Measurements from ENCODE around the gene DPP6. TPM values are rescaled to one million over a fixed set of nuclear protein-coding genes. Genes with fewer than 3 reads are reported as not detected.

The DPP6 gene
- total and polyA plus RNA-seq, 9 of the 15 experiments (the other 6 are each of a cell fraction or from before 2014, with no cell fraction given), result not detected

DNA sequence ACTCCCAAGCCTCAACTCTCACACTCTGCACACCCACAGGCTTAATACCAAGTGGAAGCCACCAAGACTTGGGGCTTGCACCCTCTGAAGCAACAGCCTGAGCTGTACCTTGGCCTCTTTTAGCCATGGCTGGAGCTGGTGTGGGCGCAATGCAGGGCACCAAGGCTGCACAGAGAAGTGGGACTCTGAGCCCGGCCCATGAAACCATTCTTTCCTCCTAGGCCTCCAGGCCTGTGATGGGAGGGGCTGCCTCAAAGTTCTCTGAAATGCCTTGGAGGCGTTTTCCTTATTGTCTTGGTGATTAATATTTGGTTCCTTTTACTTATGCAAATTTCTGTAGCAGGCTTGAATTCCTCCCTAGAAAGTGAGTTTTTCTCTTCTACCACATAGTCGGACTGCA, 674.2 kb downstream of the DPP6 start:
- Histone ChIP-seq H3K27ac (ENCODE audit: extremely low read depth, low read depth, low read length) (no peak overlapping the region), H3K9me1 (ENCODE audit: control insufficient read depth, insufficient read depth, low read length) (no peaks in the 10 kb centered on the region), H3K79me2 (ENCODE audit: control insufficient read depth, insufficient read depth, low read length) (no peaks in the 10 kb centered on the region), H3K4me2 (ENCODE audit: insufficient read depth, low read length) (no peak overlapping the region), H3K27me3 (ENCODE audit: control insufficient read depth in 2 of 2, insufficient read depth in 2 of 2, low read length in 2 of 2) (no peaks in the 10 kb centered on the region), H3K9me3 (replicated peaks; ENCODE audit: control insufficient read depth, insufficient read depth, low read depth, low read length) (peaks cover 7% of the 10 kb centered on the region; the same call in 1 of the 2 replicates), H4K20me1 (replicated peaks; ENCODE audit: control insufficient read depth, insufficient read depth, low read length) (no peaks in the 10 kb centered on the region), H3K4me1 (replicated peaks in 1 of 2; ENCODE audit: control insufficient read depth in 2 of 2, insufficient read depth in 2 of 2, low read length in 2 of 2) (no peaks in the 10 kb centered on the region), H3K9ac (ENCODE audit: insufficient read depth in 1 of 2, low read depth in 2 of 2, low read length in 2 of 2) (no peak overlapping the region), H3K36me3 (ENCODE audit: control insufficient read depth, insufficient read depth, low read length) (no peaks in the 10 kb centered on the region), H2AFZ (ENCODE audit: low read depth, low read length) (no peak overlapping the region), H3K4me3 (no peak overlapping the region)
- TF ChIP-seq ZFP36 (IDR thresholded peaks at IDR 0.05; ENCODE audit: low read depth, low read length, partially characterized antibody) (peak; percentile 90), CBX1 (IDR thresholded peaks at IDR 0.05; ENCODE audit: low read depth) (0 out of 2 replicates have a peak, but pooled peaks have one; percentile 22), CBX5 (IDR thresholded peaks at IDR 0.05; ENCODE audit: borderline replicate concordance, low read depth) (peak; percentile 87; the same call in 1 of the 2 replicates), RFX1 (IDR thresholded peaks at IDR 0.05) (no peak), CBX3 (IDR thresholded peaks at IDR 0.05; ENCODE audit: borderline replicate concordance in 1 of 2, low read length in 2 of 2) (peak in 1 of 2 experiments; percentile 80; a peak in 2 of 3 replicates), ZNF24 (IDR thresholded peaks at IDR 0.05) (no peak), ZNF133 (CRISPR knock-in tag; IDR thresholded peaks at IDR 0.05) (no peak), ASH1L (IDR thresholded peaks at IDR 0.05; ENCODE audit: borderline replicate concordance, low read depth, partially characterized antibody) (no peak), TRIM28 (IDR thresholded peaks at IDR 0.05) (peak; percentile 86)
- TF ChIP-seq, protein P1, sequence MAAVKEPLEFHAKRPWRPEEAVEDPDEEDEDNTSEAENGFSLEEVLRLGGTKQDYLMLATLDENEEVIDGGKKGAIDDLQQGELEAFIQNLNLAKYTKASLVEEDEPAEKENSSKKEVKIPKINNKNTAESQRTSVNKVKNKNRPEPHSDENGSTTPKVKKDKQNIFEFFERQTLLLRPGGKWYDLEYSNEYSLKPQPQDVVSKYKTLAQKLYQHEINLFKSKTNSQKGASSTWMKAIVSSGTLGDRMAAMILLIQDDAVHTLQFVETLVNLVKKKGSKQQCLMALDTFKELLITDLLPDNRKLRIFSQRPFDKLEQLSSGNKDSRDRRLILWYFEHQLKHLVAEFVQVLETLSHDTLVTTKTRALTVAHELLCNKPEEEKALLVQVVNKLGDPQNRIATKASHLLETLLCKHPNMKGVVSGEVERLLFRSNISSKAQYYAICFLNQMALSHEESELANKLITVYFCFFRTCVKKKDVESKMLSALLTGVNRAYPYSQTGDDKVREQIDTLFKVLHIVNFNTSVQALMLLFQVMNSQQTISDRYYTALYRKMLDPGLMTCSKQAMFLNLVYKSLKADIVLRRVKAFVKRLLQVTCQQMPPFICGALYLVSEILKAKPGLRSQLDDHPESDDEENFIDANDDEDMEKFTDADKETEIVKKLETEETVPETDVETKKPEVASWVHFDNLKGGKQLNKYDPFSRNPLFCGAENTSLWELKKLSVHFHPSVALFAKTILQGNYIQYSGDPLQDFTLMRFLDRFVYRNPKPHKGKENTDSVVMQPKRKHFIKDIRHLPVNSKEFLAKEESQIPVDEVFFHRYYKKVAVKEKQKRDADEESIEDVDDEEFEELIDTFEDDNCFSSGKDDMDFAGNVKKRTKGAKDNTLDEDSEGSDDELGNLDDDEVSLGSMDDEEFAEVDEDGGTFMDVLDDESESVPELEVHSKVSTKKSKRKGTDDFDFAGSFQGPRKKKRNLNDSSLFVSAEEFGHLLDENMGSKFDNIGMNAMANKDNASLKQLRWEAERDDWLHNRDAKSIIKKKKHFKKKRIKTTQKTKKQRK (IDR thresholded peaks at IDR 0.05; ENCODE audit: borderline replicate concordance, low read depth, low read length), result peak; percentile 81
- TF ChIP-seq, protein P2, sequence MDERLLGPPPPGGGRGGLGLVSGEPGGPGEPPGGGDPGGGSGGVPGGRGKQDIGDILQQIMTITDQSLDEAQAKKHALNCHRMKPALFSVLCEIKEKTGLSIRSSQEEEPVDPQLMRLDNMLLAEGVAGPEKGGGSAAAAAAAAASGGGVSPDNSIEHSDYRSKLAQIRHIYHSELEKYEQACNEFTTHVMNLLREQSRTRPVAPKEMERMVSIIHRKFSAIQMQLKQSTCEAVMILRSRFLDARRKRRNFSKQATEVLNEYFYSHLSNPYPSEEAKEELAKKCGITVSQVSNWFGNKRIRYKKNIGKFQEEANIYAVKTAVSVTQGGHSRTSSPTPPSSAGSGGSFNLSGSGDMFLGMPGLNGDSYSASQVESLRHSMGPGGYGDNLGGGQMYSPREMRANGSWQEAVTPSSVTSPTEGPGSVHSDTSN (CRISPR knock-in tag; IDR thresholded peaks at IDR 0.05; ENCODE audit: low read depth), result no peak
- TF ChIP-seq, protein P2 (tag; conservative IDR thresholded peaks at IDR 0.05; ENCODE audit: low read depth), result no peak
- TF ChIP-seq, protein P3, sequence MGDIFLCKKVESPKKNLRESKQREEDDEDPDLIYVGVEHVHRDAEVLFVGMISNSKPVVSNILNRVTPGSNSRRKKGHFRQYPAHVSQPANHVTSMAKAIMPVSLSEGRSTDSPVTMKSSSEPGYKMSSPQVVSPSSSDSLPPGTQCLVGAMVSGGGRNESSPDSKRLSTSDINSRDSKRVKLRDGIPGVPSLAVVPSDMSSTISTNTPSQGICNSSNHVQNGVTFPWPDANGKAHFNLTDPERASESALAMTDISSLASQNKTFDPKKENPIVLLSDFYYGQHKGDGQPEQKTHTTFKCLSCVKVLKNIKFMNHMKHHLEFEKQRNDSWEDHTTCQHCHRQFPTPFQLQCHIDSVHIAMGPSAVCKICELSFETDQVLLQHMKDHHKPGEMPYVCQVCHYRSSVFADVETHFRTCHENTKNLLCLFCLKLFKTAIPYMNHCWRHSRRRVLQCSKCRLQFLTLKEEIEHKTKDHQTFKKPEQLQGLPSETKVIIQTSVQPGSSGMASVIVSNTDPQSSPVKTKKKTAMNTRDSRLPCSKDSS (IDR thresholded peaks at IDR 0.05; ENCODE audit: low read depth, partially characterized antibody), result peak; percentile 45
- DNase-seq (ENCODE audit: extremely low read depth in 1 of 4, low spot score in 3 of 4) (no peak), FAIRE-seq (no peak), ATAC-seq (no peak)
- ChIA-PET CTCF (ENCODE audit: low intra/inter-chr PET ratio) (no interaction called here), POLR2A (no interaction called here)
- in situ Hi-C loops (cut with MboI), result no loop called here
- BruUV-seq (replicated peaks), result no TSS peak
- 2% methylated on average over 4 of the region's 4 CpGs for WGBS (ENCODE audit: insufficient coverage, low coverage, missing lambda C conversion rate)
- intact Hi-C loops (cut with micrococcal nuclease), result no loop called here
